HG03378 (cell line): ENCODE results near the gene PODN.

Experiments
- ATAC-seq: cut with Tn5 transposase; IDR thresholded peaks from one replicate; pipeline ENCODE4 v1.9.1; 2021; ENCODE audit warnings: mild to moderate bottlenecking, moderate library complexity; ENCODE audit not compliant: unreplicated experiment

The PODN gene

DNA sequence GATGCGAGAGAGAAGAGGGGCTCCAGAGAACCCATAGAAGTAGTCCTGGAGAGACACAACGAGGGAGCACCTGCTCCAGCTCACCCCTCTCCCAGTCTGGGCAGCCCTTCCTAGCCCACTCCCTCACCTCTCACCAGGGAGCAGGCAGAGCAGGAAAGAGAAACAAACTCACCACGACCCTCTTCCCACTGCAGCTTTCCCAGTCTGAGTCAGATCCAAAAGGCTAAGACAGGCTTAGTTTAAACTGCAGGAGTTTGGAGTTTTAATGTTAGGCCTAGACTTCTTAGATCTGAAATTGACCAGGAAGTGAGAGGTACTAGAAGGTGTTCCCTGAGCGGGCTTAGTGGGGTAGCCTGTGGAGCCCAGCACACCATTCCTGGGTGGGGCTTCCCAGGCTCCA, 50.8 kb downstream of the PODN start:
- ATAC-seq, result no peak

DNA sequence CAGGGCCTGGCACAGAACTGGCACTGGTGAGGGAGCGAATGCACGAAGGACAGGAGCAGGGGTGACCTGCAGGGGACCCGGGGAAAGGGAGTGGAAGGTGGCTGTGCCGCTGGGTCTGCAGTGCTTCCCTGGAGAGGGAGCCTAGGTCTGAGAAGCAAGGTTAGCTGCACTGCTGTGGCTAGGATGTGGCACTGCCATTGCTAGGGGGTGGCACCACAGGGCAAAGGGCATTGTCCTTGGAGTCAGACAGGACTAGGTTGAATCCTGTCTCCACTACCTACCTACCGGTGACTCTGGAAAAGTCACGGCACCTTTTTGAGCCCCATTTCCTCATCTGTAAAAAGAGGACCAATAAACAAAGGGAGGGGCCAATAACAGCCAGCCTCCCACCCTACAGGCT, 52.1 kb downstream of the PODN start:
- ATAC-seq, result no peak

DNA sequence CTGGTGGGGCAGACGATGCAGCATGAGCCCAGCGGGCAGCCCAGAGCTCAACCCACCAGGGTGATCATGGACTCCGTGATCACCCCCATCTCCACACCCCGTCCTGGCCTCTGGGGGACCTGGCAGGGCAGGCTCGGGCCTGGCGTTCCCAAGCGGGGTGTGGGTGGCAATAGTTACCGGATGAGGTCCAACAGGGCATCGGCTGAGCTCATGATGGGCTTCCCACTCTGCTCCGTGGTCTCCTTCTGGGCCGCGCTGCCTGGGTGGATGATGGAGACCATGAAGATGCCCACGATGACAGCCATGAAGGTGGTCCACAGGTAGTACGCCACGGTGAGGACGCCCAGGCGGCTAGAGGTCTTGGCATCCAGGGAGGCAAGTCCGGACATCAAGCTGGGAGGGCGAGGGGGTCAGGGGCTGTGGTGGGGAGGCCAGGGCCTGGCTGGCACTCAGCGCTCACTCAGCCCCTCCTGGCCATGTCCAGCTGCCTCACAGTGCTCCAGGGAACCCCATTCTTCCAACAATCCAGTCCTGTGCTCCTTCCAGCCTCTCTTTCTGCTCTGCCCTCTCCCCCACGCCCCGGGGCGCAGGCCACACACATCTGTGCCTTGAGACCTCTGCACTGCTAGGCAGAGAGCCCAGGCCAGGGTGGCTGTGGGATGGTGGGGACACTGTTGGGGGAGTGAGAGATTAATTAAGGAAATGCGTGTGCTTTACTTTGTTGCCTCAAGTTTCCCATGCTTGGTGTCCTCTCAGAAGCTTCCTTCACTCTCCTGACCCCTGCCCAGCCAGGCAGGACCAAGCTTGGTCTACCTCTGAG, 52.8 kb downstream of the PODN start:
- ATAC-seq, result no peak

DNA sequence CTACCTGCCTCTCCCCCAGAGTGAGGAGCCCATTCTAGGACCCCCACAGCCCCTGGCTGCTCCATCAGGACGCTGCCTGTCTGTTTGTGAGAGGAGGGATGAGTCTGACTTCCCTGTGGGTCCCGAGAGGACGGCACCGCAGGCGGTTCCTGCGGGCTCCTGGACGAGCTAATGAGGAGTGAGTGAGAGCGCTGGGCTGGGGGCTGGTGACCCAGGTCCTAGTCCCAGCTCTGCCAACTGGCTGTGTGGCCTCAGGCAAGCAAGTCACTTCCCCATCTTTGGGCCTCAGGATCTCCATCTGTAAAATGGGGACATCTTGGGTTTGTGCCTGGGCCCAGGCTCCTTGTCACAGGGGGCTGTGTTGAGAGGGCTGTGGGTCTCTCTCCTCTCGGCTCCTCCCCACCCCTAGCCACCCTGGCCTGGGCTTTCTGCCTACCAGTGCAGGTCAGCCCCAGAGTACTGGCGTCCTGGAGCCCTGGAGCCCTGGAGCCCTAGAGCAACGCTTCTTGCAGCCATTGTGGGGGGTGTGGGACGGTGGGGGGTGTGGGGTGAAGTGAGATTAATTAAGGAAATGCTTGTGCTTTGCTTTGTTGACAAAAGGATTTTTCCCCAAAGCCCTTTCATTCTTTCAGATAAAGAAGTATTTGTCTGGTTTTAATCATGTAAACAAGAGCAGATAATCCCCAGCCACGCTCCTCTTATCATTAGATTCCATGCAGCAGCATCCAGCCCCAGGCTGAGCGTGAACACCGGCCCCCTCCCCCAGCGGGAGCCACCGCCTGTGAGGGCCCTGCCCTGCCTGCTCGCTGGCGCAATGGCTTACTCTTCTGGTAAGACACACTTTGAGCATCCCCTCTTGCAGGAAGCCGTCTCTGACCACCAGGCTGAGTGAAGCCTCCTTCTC, 53.6 kb downstream of the PODN start:
- ATAC-seq, result no peak

DNA sequence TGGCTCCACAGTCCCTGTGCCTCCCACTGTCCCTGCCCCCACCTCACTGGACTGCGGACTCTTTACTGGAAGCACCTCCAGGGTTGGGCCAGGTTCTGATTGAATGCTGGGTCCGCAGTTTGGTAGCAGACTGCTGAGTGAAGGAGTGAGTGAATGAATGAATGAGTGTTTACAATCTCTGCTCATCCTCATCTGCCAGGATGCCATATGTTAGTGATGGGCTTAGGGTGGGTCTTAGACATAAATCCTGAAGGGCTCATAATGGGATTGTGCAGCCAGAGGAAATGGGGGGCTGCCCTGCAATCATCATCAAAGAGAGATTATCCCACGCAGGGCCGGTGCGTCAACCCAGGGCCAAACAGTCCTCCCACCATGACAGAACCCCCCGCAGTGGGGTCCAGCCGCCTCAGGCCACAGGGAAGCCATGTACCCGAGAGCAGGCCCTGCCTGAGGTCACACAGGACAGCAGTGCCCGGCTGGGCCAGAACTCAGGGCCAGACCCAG, 54.3 kb downstream of the PODN start:
- no peak for ATAC-seq

DNA sequence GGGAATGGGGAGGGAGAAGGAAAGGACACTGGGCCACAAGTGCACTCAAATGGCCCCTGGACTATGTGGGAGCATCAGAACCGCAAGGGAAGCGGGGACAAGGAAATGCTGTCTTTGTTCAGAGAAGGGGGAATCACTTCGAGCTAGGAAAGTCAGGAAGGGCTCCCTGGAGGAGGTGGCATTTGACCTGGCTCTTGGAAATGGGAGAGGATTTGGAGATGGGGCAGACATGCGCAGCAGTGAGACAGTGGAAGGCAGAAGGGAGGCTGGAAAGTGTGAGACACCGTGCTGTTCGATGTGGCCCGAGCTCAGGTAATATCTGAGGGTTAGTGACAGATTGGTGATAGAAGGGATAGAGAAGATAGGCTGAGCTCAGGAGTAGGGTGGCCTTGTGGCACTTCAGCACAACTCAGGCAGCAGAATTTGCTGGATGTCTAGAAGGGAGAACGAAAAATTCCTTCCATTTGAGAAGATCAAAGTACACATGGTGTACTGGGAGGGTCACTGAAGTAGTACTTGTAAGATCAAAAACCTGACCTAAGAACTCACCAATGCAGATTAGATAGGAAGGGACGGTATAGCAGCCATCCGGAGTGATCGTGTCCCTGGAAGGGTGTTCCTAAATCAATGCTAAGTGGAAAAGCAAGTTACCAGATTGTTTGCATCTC, 55.1 kb downstream of the PODN start:
- ATAC-seq, result no peak

DNA sequence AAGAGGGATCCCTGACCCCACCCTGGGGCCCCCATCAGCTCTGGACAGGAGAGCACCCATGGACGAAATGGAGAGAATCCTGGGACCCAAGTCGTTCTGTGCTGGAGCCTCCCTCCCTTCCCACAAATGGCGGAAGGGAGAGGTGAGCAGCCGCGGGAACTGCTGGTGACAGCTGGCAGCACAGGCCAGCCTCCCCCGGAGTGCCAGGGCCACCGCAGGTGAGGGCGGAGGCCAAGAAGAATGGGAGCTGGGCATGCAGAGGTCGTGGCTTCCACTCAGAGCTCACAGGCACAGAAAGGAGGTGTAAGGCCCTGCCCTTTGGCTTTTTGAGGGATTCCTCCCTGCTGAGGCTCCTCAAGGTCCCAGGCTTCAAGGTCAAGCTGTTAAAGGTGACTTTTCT, 55.8 kb downstream of the PODN start:
- no peak for ATAC-seq

DNA sequence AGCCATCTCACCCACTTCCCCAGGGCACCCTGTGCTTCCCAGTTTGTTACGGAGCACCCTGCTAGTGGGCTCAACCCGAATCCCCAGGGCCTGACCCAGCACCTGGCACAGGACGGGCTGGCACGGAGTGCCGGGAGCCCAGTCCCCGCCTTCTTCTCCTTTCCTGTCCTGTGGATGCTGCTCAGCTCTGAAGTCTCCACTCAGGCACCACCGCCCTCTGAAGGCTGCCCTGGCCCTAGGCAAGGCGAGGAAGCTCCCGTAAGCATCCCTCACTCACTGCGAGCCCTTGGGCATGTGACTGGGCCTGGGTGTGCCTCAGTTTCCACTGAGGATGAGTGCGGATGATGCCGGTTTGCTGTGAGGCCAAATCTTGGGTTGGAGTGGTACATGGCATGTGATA, 58.6 kb downstream of the PODN start:
- ATAC-seq, result no peak

DNA sequence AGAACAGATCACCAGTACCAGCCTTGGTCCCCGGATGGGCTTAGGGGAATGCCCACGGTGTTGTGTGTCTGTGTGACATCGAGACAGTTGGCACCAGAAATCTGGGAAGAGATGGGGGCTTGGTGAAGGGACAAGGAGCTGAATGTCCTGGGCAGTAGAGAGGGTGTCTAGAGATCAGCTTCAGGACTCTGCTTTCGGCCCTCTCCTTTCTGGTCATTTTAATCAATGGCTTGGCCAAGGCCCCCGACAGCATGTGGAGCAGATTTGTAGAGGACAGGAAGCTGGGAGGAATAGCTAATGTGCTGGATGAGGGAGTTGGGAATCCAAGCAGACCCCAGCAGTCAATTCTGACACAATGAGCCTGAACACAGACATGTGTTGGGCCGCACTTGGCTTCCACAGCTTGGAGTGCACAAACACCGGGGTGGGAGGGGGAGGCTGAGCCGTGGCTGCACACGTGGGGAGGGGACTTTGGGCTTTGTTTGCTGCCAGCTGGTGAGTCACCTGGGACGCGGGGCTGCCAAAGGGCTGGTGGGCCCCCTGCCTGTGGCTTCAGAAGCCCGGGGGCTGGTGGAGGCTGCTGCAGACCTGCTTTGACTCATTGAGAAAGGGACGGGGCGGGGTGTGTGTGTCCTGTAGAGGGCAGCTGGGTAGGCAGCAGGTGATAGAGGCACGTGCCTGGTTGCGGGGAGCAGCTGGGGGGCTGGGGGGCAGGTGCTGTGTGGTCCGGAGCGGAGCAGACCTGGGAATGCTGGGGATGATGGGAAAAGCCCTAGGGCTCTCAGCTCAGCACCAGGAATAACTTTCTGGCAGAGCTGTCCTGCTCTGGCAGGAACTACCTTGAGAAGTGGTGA, 59.5 kb downstream of the PODN start:
- no peak for ATAC-seq

DNA sequence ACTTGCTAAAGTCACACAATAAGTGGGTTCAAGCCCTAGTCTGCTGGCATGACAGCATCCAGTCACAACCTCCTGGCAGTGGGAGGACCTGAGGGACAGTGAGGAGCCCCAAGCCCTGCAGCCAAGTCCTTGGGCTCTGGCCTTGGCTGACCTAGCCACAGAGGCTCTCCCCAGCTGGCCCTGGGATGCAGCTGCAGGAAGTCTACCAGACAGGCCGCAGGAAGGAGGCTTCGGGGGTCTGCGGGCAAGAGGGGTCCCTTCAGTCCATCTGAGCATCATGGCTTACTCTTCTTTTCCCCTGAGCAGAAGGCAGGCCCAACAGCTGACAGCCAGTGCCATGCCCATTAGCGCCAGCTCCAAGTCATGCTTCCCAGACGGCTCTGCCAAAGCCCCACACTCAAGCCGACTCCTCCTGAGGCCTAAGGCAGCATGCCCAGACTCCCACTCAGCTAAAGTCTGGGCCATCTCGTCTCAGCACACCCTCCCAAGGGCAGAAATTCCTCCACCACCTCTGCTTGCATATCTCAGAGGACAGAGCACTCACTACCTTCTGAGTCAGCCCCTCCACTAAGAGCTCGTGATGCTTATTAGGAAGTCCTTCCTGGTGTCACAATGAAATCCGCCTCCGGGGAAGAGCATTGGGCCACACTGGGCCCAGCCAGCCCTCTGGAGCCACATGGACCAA, 60.3 kb downstream of the PODN start:
- no peak for ATAC-seq

DNA sequence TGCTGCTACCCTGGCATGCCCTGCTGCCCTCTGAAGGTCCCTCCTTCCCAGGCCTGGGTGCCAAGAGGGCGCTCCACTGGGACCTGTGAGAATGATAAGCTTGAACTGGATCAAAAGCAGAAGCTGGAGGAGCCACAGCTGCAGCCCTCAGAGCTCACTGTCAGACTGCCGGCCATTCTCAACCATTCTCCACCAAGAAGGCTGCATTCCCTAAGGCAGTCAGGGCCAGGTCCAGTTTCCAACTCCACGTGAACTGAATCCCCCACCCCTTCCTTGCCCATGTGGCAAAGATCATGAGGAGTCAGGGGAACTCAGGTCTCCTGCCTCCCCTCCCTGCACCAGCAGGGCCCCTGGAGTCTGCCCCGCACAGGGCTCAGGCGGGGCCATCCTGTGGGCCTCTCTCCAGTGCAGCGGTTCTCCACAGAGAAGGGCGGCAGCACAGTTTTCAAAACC, 61.0 kb downstream of the PODN start:
- ATAC-seq, result no peak

DNA sequence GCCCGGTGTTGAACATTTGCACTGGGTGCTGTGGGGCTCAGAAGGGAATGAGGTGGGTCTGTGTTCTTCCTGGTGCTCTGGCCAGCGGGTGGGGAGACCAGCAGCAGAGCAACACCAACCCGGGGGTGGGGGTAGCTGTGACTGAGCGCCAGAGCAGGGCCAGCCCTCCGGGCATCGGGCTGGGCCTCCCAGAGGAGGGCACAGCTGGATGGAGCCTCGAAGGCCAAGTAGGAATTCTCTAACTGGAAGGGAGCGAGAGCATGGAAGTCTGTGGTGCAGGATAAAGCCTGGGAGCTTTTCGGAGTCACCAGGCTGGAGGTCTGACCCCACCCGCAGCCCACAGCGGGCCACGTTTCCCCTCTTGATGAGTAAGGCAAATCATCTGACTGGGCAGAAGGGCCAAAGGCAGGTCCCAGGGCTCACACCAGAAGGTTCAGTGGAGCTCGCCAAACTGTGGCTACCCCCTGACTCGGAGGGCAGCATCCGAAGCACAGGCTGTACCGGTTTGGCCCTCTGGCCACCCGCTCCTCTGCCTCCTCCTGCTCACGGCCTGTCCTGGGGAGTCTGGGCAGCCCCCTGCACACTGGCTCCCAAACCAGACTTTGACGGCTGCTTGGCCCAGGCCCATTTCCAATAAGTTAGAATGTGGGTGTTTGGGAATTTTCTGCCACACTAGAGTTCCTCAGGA, 61.6 kb downstream of the PODN start:
- ATAC-seq, result no peak

DNA sequence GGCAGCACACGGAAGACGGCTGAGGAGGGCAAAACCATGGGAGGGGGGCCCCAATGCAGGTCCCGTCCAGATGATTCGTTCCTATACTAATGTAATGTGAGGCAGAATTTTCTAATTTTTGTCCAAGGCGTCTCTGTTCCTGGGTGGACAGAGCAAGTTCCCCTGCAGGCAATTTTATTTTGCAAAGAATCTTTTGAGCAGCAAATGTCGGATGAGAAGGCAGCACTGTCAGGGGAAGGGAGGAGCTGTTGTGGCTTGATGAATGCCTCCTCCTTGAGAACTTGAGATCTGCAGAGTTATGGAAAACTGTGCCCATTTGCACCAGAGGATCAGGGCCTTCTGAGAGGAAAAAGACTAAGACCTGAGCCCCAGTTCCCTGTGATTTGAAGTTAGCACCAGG, 63.1 kb downstream of the PODN start:
- ATAC-seq, result no peak

DNA sequence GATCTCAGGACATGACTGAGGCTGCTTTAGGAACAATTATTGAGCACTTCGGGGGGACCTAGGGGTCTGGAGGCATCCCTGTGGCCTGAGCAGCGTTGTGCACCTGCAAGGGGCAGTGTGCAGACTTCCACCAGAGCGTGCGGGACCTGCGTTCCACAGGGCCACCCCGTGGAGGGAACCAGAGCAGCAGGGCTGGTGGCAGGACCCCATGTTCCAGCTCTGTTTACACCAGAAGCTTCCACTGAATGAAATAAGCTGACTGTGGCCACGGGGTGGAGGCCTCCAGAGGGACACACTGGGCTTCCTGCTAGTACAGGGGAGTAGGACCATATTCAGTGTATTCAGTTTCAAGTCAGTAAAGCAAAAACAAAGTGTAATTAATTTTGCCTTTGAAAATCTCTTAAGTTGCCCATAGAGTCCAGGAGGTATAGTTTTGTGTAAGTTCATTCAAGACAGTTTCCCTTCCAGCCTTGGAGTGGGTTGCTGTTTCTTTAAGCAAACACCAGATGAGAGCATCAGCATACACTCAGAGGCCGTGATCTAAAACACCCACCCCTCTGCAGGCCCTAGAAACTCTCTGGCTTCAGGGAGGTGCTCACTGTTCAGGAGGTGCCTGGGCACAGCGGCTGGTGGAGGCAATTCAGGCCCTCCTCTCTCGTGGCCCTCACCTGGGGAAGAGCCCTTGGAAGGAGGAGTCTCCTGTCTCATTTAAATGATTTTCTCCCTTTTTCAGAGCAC, 63.8 kb downstream of the PODN start:
- no peak for ATAC-seq

DNA sequence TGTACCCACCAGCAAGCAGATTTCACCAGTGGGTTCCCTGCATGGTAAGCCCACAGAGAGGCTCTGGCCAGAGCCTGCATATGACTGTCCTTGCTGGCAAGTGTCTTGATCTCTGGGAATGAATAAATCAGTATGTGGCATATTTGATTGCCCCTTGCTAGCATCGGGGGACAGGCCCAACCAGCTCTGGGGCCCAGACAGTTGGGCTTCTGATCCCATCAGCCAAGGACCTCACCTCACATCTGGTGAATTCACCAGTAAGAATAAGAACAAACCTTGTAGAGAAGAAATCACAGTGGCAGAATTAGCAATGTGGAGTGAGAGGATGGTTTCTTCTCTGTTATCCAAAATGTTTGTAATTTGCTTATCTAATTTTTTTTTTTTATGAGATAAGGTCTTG, 64.5 kb downstream of the PODN start:
- no peak for ATAC-seq

DNA sequence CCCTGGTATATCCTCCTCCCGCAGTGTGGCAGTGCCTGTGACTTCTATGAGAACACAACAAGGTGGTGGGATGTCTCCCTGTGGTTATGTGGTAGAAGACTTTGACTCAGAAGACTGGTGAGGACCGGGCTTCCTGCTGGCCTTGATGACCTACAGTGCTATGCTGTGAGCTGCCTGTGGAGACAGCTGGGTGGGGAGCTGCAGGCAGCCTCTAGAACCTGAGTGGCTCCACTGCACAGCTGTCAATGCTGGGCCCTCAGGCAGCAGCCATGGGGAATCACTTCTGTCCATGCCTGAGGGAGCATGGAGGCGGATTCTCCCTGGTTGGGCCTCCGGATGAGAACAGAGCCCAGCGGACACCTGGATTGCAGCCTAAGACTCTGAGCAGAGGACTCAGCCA, 65.5 kb downstream of the PODN start:
- ATAC-seq, result no peak

DNA sequence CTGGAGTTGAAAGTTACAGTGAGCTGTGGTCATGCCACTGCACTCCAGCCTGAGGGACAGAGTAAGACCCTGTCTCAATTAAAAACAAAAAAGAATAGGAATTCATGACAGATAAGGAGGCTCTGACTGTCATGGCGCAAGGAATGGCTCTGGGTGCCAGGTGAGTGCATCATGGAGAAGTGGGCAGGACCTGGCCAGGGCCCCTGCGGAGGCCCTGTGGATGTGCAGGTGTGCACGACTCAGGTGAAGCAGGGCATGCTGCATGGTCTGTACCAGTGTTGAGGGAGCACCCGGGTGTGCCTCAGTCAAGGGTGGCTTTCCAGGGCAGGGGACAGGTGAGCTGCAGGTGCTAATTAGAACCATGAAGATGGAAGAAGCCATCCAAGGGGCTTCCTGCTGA, 66.4 kb downstream of the PODN start:
- ATAC-seq, result no peak

DNA sequence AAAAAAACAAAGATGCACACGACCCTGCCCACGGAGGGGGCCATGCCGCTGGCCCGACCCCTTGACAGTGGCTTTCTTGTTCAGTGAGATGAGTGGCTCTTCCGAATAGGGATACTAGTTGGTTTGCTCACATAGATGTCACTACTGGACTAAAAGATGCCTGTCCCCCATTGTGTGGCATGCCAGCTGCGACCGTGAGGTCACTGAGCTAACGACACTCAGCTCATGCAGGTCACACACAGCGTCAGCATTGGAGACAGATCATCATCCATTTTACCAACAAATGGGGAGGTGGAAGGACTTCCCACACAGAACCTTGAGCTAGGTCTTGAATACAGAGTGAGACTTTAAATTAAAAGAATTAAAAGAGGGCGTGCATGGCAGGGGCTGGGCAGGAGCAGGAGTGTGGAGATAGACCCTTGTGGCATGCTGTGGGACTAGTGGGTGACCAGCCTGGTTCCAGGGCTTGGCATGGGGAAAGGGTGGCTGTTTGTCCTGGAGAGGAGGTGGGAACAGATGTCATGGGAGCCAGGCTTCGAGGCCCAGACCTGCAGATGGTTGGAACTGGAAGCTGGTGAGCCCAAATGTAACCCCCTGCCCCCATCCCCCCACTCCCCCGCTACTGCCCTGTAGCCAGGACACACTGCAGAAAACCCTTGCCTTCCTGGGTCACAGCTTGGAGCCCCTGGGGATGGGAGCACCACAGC, 68.0 kb downstream of the PODN start:
- no peak for ATAC-seq
